NCI-H226 (cell line): ENCODE results near the gene MRC2.

ENCODE experiments used
- DNase-seq: peaks from one replicate; pipeline ENCODE4 v3.0.0-alpha.2; 2015

MRC2 gene

GRCh38 chr17:62724398-62725146 lies 97.1 kb downstream of the MRC2 start:
- DNase-seq: no peak

DNA sequence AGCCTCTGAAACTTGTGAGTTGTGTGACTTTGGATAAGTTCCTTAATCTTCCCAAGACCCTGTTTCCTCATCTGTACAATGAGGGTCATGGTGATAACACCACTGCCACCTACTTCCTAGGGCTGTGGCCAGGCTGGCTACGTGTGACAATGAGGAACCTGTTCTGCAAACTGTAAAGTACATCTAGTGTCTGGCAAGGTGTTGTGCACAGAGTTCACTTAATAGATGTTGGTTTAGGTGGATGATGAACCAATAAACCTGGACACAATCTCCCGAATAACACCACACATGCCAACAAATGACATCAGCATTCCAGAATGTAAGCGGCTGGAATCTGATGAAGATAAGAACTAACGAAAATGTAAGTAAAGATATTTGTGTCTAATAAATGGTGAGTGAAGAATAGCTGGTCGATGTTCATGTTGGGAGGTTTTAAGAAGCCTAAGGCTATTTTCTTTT lies 98.3 kb downstream of the MRC2 start:
- DNase-seq: peak; percentile 81

- DNase-seq: no peak
Measured at GRCh38 chr17:62727916-62728672, 100.6 kb downstream of the MRC2 start.

GRCh38 chr17:62732125-62732524 lies 104.7 kb downstream of the MRC2 start:
- DNase-seq: peak; percentile 20

- DNase-seq: no peak
Measured at GRCh38 chr17:62735044-62735651, 107.7 kb downstream of the MRC2 start.

DNA sequence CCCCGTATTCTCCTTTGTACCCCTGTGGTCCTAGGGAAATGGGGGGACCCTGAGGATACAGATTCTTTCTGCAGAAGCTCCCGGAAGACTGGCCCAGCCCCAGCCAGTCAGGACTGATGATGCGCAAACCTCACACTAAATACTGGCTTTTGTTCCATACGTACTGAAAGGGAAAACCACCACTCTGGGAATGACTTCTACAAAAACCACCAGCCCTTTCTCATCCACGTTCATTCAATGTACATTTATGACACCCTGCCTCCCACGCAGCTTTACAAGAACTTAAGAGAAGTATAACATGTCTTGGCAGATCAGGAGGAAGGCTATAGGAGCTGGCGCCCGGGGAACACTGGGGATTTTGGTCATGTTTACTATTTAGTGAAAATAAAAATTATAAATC lies 110.0 kb downstream of the MRC2 start:
- no peak for DNase-seq

DNA sequence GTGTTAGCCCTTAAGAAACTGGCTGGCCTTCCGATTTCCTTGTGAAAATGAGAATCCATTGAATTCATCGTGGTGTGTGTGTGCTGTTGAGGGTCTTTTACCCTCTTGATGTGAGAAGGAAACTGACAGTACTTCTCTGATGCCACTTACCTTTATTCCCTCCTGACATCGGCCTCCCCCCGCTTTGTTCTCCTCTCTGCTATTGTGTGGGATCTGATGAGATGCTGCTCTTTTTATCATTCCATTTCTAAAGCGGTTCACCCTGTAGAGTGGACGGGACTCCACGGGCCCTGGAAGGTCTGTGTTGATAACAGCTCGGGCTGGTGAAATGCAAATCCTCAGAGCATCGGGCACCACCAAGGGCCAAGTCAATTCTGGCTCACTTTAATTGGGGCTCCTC lies 110.8 kb downstream of the MRC2 start:
- DNase-seq: no peak

DNA sequence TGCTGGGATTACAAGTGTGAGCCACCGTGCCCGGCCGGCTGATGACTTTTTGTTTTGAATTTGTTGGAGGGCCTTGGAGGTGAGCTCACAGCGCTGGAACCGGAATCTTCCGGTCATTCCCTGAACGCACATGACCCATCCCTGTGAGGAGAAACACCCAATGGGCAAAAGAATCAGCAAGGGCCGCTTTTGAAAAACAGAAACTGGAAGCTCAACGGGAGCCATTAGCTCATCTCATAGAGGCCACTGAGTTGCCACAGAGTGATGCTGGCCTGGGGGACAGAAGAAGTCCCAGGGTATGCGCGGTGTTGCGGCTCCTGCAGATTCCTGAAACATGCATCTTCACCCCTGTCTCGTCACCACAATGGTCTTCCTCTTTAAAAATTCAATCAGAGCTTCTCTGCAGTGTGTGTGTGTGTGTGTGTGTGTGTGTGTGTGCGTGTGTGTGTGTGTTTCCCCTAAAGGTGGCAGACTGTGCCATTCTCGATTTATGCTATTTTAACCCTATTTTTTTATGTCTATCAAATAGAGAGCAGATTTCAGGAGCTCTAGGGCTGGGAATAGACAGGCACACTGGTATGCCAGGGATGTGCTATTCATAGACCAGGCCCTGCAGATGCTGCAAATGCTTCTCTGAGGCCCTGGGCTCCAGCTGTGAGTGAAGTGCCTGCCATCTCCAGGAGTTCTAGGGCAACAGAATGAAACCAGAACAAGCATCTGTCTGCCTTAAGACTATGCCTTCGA lies 112.3 kb downstream of the MRC2 start:
- DNase-seq: no peak

GRCh38 chr17:62741290-62741689 lies 113.8 kb downstream of the MRC2 start:
- DNase-seq: no peak
